Natural killer cell treated with Interleukin-12 subunit alpha and Interleukin-12 subunit beta and Interleukin-15 and Interleukin-18, amount 100 ng/mL, for 72 hours (primary cell): ENCODE results near the gene MADD. TPM values are rescaled to one million over a fixed set of nuclear protein-coding genes. Genes with fewer than 3 reads are reported as not detected.

Experiments
- ATAC-seq, 2 donors: fragments of 150-1000 bp; cut with Tn5 transposase in 1 of 2; sonication (Bioruptor Pico), chemical (Tn5 transposase) in 1 of 2; 2 replicates each; pipeline ENCODE4 v1.10.0; 2021
- DNase-seq: peaks from one replicate; pipeline ENCODE4 v3.0.0; 2022; ENCODE audit warnings: low spot score
- H3K27ac Mint-ChIP-seq, 2 donors: 1 replicate in 1 of 2; 2 replicates in 1 of 2; pipeline ENCODE4 v1.8.0; 2022; ENCODE audit warnings: mixed read lengths in 2 of 2, mild to moderate bottlenecking in 1 of 2, moderate library complexity in 1 of 2
- H3K27me3 Mint-ChIP-seq, 2 donors: 1 replicate in 1 of 2; 2 replicates in 1 of 2; pipeline ENCODE4 v1.8.0; 2022; ENCODE audit warnings: mixed read lengths in 2 of 2
- H3K36me3 Mint-ChIP-seq: one replicate; pipeline ENCODE4 v1.8.0; 2022; ENCODE audit warnings: mixed read lengths
- H3K4me1 Mint-ChIP-seq, 2 donors: 1 replicate in 1 of 2; 2 replicates in 1 of 2; pipeline ENCODE4 v1.8.0; 2022; ENCODE audit warnings: low read depth in 2 of 2, mixed read lengths in 2 of 2, mild to moderate bottlenecking in 1 of 2
- H3K4me3 Mint-ChIP-seq: one replicate; pipeline ENCODE4 v1.8.0; 2022; ENCODE audit warnings: mixed read lengths
- H3K9me3 Mint-ChIP-seq: 2 replicates; pipeline ENCODE4 v1.8.0; 2022; ENCODE audit warnings: mixed read lengths
- total RNA-seq, 2 donors: library from RNA; stranded (reverse); gene quantifications; one replicate each; pipeline ENCODE4 v1.2.3, GENCODE V29; 2022

The MADD gene
- 100 to 1,000 TPM in 1 of 2 donors, 10 to 100 TPM in 1; 94.1 to 120 TPM for total RNA-seq

DNA sequence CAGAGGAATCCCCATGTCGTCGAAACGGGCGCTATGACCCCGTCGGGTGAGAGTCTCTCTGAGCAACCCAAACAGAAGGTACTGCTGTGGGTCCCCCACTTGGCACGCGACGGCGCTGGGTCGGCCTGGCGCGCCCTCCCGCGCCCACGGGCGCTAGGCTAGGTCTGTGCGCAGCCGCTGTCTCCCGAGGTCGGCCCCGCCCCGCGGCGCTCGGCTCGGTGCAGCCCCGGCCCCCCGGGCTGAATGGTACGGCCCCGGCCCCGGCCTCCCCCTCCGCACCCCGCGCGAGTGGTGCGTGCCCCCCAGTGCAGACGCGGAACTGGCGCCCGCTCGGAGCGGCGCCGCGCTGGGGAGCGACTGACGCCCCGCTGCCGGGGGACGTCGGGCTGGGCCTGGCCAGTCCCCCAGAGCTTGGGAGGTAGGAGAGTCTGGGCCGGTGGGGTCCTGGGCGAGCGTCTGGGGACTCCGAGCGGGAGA lies at the start of gene MADD:
MADD (plus strand) TSS at position 305 of the 477 bp plus-strand sequence.
- peaks cover 4% of the 10 kb centered on the region for H3K36me3 Mint-ChIP-seq
- H3K4me3 Mint-ChIP-seq: peak within 1 kb of the TSS; percentile 93
- ATAC-seq (peak; percentile 93 to 94), DNase-seq (peak; percentile 94)
- H3K4me1 Mint-ChIP-seq: peaks cover 45 to 58% of the 10 kb centered on the region in 2 donors
- H3K27me3 Mint-ChIP-seq: no peaks in the 10 kb centered on the region
- peak within 1 kb of the TSS; percentile 88 to 97 for H3K27ac Mint-ChIP-seq
- H3K9me3 Mint-ChIP-seq: no peaks in the 10 kb centered on the region

DNA sequence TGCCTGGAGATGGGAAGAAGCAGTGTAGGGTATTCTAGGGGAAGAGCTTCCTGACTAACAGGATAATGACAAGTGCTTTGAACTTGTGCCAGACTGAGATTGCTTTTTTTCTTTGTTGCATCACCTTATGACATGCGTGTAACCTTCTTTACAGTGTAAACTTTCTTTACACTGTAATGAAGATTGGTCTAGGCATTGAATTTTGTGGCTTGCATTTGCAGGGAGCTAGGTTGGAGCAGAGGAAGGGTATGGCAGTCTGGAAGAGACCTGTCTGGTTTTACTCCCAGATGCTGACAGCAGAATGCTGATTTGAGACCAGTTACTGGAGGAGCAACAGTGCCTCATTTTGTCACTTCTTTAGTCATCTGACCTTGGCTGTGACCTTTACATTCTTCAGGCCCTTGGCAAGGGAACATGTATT lies 49.5 kb upstream of the MADD start:
- Mint-ChIP-seq H3K4me1 (peaks cover 39 to 41% of the 10 kb centered on the region in 2 donors), H3K36me3 (peaks cover 24% of the 10 kb centered on the region), H3K4me3 (no peak overlapping the region), H3K27ac (peak overlapping the region; percentile 12 to 67), H3K9me3 (no peaks in the 10 kb centered on the region), H3K27me3 (no peaks in the 10 kb centered on the region)
- DNase-seq (no peak), ATAC-seq (no peak)

GRCh38 chr11:47222696-47223095 lies 47.2 kb upstream of the MADD start:
- no peak overlapping the region for H3K4me3 Mint-ChIP-seq
- peak overlapping the region in 1 of 2 donors; percentile 33 for H3K27ac Mint-ChIP-seq
- no peak for DNase-seq
- H3K36me3 Mint-ChIP-seq: peaks cover 19% of the 10 kb centered on the region
- no peaks in the 10 kb centered on the region for H3K27me3 Mint-ChIP-seq
- H3K9me3 Mint-ChIP-seq: no peaks in the 10 kb centered on the region
- no peak for ATAC-seq
- peaks cover 33 to 35% of the 10 kb centered on the region in 2 donors for H3K4me1 Mint-ChIP-seq

GRCh38 chr11:47225552-47226400 lies 44.2 kb upstream of the MADD start:
- peak overlapping the region; percentile 75 for H3K4me3 Mint-ChIP-seq
- H3K36me3 Mint-ChIP-seq: peaks cover 12% of the 10 kb centered on the region
- no peaks in the 10 kb centered on the region for H3K27me3 Mint-ChIP-seq
- no peaks in the 10 kb centered on the region for H3K9me3 Mint-ChIP-seq
- peaks cover 17 to 23% of the 10 kb centered on the region in 2 donors for H3K4me1 Mint-ChIP-seq
- H3K27ac Mint-ChIP-seq: peak overlapping the region; percentile 86 to 89
- peak; percentile 99 for ATAC-seq
- DNase-seq: peak; percentile 77

GRCh38 chr11:47229161-47229560 lies 40.8 kb upstream of the MADD start:
- ATAC-seq: no peak
- DNase-seq: no peak
- peaks cover 17 to 23% of the 10 kb centered on the region in 2 donors for H3K4me1 Mint-ChIP-seq
- no peaks in the 10 kb centered on the region for H3K27me3 Mint-ChIP-seq
- no peaks in the 10 kb centered on the region for H3K9me3 Mint-ChIP-seq
- no peak overlapping the region for H3K4me3 Mint-ChIP-seq
- H3K27ac Mint-ChIP-seq: peak overlapping the region in 1 of 2 donors; percentile 36
- H3K36me3 Mint-ChIP-seq: peaks cover 12% of the 10 kb centered on the region

- peaks cover 13% of the 10 kb centered on the region for H3K36me3 Mint-ChIP-seq
- DNase-seq (no peak), ATAC-seq (no peak)
- H3K4me1 Mint-ChIP-seq: peaks cover 16 to 17% of the 10 kb centered on the region in 2 donors
- no peaks in the 10 kb centered on the region for H3K27me3 Mint-ChIP-seq
- H3K9me3 Mint-ChIP-seq: no peaks in the 10 kb centered on the region
- no peak overlapping the region for H3K27ac Mint-ChIP-seq
- H3K4me3 Mint-ChIP-seq: no peak overlapping the region
Observed at GRCh38 chr11:47233051-47233450, 36.9 kb upstream of the MADD start.

- Mint-ChIP-seq H3K4me3 (no peak overlapping the region), H3K4me1 (peaks cover 14 to 16% of the 10 kb centered on the region in 2 donors), H3K36me3 (peaks cover 7% of the 10 kb centered on the region), H3K27ac (peak overlapping the region in 1 of 2 donors; percentile 33), H3K9me3 (no peaks in the 10 kb centered on the region), H3K27me3 (no peaks in the 10 kb centered on the region)
- ATAC-seq: no peak
- DNase-seq: no peak
Observed at GRCh38 chr11:47233989-47234668, 35.8 kb upstream of the MADD start.

DNA sequence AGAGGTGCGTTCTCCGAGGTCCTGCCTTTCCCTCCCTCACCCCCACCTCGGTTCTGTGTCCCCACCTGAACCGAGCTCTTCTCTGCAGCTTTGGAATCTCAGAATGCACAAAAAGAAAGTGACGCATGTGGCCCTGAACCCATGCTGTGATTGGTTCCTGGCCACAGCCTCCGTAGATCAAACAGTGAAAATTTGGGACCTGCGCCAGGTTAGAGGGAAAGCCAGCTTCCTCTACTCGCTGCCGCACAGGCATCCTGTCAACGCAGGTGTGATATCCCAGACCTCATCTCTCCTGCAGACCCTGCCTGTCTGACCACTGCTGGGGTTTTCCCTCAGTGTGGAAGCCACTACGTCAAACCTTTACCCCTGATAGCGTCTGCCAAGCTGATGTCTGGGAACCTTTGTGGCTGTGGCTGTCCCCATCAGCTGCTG lies 35.2 kb upstream of the MADD start:
- Mint-ChIP-seq H3K27ac (peak overlapping the region; percentile 33 to 56), H3K9me3 (no peaks in the 10 kb centered on the region), H3K27me3 (no peaks in the 10 kb centered on the region), H3K36me3 (peaks cover 8% of the 10 kb centered on the region), H3K4me1 (peaks cover 13 to 16% of the 10 kb centered on the region in 2 donors), H3K4me3 (no peak overlapping the region)
- DNase-seq (no peak), ATAC-seq (peak; percentile 28 to 36)

DNA sequence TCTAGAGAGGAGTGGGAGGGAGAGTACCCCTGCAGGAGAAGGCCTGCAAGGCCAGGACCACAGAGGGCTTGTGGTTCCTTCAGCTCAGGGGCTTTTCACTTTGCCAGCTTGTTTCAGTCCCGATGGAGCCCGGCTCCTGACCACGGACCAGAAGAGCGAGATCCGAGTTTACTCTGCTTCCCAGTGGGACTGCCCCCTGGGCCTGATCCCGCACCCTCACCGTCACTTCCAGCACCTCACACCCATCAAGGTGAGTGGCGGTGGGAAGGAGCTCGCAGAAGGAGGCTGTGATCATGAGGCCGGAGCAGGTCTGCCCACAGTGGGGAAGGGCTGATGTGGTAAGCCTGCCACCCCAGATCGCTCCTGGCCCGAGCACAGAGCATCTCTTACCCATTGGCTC lies 34.8 kb upstream of the MADD start:
- H3K4me1 Mint-ChIP-seq: peaks cover 16% of the 10 kb centered on the region in 2 donors
- peaks cover 11% of the 10 kb centered on the region for H3K36me3 Mint-ChIP-seq
- no peak overlapping the region for H3K4me3 Mint-ChIP-seq
- no peak for ATAC-seq
- no peaks in the 10 kb centered on the region for H3K9me3 Mint-ChIP-seq
- H3K27me3 Mint-ChIP-seq: no peaks in the 10 kb centered on the region
- DNase-seq: no peak
- peak overlapping the region; percentile 33 to 56 for H3K27ac Mint-ChIP-seq

DNA sequence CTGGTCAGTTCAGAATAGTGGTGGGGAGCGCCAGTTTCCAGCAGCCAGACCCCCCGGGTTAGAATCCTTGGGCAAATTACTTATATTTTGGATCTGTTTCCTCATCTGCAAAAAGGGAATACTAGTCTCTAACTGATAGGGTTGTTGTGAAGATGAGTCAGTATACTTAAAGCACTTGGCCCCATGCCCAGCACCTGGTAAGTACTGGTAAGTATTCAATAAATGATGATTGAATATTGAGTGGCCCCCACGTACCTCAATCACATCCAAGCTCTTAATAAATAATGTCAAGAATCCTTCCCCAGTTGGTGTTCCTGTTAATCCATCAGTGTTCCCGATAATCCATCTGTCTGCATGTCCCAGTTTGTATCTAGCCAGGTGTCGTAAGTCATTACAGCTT lies 33.5 kb upstream of the MADD start:
- H3K36me3 Mint-ChIP-seq: peaks cover 14% of the 10 kb centered on the region
- no peaks in the 10 kb centered on the region for H3K27me3 Mint-ChIP-seq
- H3K27ac Mint-ChIP-seq: peak overlapping the region in 1 of 2 donors; percentile 13
- H3K4me1 Mint-ChIP-seq: peaks cover 18 to 19% of the 10 kb centered on the region in 2 donors
- DNase-seq (no peak), ATAC-seq (no peak)
- no peaks in the 10 kb centered on the region for H3K9me3 Mint-ChIP-seq
- H3K4me3 Mint-ChIP-seq: no peak overlapping the region

- ATAC-seq: no peak
- H3K4me1 Mint-ChIP-seq: peaks cover 23 to 33% of the 10 kb centered on the region in 2 donors
- H3K4me3 Mint-ChIP-seq: no peak overlapping the region
- H3K27me3 Mint-ChIP-seq: no peaks in the 10 kb centered on the region
- peaks cover 22% of the 10 kb centered on the region for H3K36me3 Mint-ChIP-seq
- no peak overlapping the region for H3K27ac Mint-ChIP-seq
- no peaks in the 10 kb centered on the region for H3K9me3 Mint-ChIP-seq
- no peak for DNase-seq
Observed at GRCh38 chr11:47239852-47240251, 30.1 kb upstream of the MADD start.

GRCh38 chr11:47241841-47242301 lies 28.1 kb upstream of the MADD start:
- no peak for DNase-seq
- Mint-ChIP-seq H3K9me3 (no peaks in the 10 kb centered on the region), H3K27me3 (no peaks in the 10 kb centered on the region), H3K36me3 (peaks cover 18% of the 10 kb centered on the region), H3K4me3 (no peak overlapping the region), H3K27ac (peak overlapping the region; percentile 36), H3K4me1 (peaks cover 13 to 35% of the 10 kb centered on the region in 2 donors)
- ATAC-seq: peak; percentile 59 to 66

DNA sequence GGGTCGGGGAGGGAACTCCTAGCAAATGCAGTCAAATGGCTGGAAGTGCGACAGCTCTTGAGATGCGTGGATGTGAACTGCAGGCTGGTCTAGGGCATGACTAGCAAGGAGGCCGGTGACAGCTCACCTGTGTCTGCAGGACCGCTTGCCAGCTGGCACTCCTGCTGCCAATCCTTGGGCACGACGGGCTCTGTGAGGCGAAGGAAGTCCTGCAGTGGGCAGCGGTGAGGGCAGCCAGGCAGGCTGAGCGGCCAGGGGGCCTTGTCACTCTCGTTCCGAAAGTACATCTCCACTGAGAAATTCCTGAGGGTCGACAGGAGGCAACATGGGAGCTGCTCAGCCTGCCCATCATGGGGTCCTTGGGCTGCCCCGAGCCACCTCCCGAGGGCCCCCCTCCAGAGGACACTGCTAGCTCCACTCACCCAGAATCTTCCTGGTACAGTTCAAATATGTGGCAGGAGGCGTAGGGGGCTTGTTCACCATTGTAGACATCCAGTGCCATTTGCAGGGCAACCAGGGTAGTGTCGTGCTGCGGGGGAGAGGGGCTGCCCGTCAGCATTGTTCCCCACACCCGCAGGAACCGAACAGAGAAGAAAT lies 27.2 kb upstream of the MADD start:
- H3K4me3 Mint-ChIP-seq: no peak overlapping the region

More for the DNA sequence above, 27.2 kb upstream of the MADD start:
- no peak for DNase-seq
- Mint-ChIP-seq H3K36me3 (peaks cover 16% of the 10 kb centered on the region), H3K27me3 (no peaks in the 10 kb centered on the region), H3K27ac (peak overlapping the region; percentile 5 to 36), H3K9me3 (no peaks in the 10 kb centered on the region), H3K4me1 (peaks cover 13 to 35% of the 10 kb centered on the region in 2 donors)
- no peak for ATAC-seq
